GM19238 (cell line): ENCODE measurements around the gene DCUN1D4.

Experiments
- DNase-seq: peaks from one replicate; pipeline ENCODE4 v3.0.0; 2011; ENCODE audit warnings: low spot score; ENCODE audit not compliant: insufficient read length

The DCUN1D4 gene

GRCh38 chr4:51853027-51853682 is 10.2 kb downstream of the DCUN1D4 start:
- no peak for DNase-seq

GRCh38 chr4:51855270-51855669 is 12.3 kb downstream of the DCUN1D4 start:
- DNase-seq, result no peak

- DNase-seq, result no peak
Measured at GRCh38 chr4:51855751-51856150, 12.8 kb downstream of the DCUN1D4 start.

- DNase-seq, result no peak
Measured at GRCh38 chr4:51858605-51859202, 15.8 kb downstream of the DCUN1D4 start.

- DNase-seq, result no peak
Measured at GRCh38 chr4:51859476-51860031, 16.6 kb downstream of the DCUN1D4 start.

- no peak for DNase-seq
Measured at GRCh38 chr4:51862199-51862598, 19.2 kb downstream of the DCUN1D4 start.

GRCh38 chr4:51862781-51863180 is 19.8 kb downstream of the DCUN1D4 start:
- DNase-seq, result no peak

- DNase-seq, result no peak
Measured at GRCh38 chr4:51865717-51866116, 22.8 kb downstream of the DCUN1D4 start.

GRCh38 chr4:51866835-51867234 is 23.9 kb downstream of the DCUN1D4 start:
- no peak for DNase-seq

- DNase-seq, result no peak
Measured at GRCh38 chr4:51867689-51868448, 24.9 kb downstream of the DCUN1D4 start.

- DNase-seq, result no peak
Measured at GRCh38 chr4:51868449-51868847, 25.5 kb downstream of the DCUN1D4 start.

- DNase-seq, result no peak
Measured at GRCh38 chr4:51870441-51871188, 27.7 kb downstream of the DCUN1D4 start.

GRCh38 chr4:51872283-51872997 is 29.5 kb downstream of the DCUN1D4 start:
- no peak for DNase-seq

GRCh38 chr4:51874551-51874950 is 31.6 kb downstream of the DCUN1D4 start:
- DNase-seq, result no peak

- no peak for DNase-seq
Measured at GRCh38 chr4:51878431-51878830, 35.5 kb downstream of the DCUN1D4 start.

GRCh38 chr4:51880016-51880915 is 37.3 kb downstream of the DCUN1D4 start:
- no peak for DNase-seq

GRCh38 chr4:51884055-51884454 is 41.1 kb downstream of the DCUN1D4 start:
- no peak for DNase-seq

- no peak for DNase-seq
Measured at GRCh38 chr4:51884606-51885005, 41.7 kb downstream of the DCUN1D4 start.

GRCh38 chr4:51885363-51885762 is 42.4 kb downstream of the DCUN1D4 start:
- DNase-seq, result no peak

- DNase-seq, result no peak
Measured at GRCh38 chr4:51890760-51891159, 47.8 kb downstream of the DCUN1D4 start.
